HG02973 (cell line): ENCODE data around the gene IRGQ.
"Not testable (repeated sequence)": the region's sequence is repeated elsewhere in the genome, so short reads cannot be mapped to it uniquely, and the experiment has no call there.

ENCODE experiments used
- ATAC-seq: cut with Tn5 transposase; IDR thresholded peaks from one replicate; pipeline ENCODE4 v1.9.1; 2021; ENCODE audit warnings: moderate library complexity; ENCODE audit not compliant: unreplicated experiment

Gene IRGQ

DNA sequence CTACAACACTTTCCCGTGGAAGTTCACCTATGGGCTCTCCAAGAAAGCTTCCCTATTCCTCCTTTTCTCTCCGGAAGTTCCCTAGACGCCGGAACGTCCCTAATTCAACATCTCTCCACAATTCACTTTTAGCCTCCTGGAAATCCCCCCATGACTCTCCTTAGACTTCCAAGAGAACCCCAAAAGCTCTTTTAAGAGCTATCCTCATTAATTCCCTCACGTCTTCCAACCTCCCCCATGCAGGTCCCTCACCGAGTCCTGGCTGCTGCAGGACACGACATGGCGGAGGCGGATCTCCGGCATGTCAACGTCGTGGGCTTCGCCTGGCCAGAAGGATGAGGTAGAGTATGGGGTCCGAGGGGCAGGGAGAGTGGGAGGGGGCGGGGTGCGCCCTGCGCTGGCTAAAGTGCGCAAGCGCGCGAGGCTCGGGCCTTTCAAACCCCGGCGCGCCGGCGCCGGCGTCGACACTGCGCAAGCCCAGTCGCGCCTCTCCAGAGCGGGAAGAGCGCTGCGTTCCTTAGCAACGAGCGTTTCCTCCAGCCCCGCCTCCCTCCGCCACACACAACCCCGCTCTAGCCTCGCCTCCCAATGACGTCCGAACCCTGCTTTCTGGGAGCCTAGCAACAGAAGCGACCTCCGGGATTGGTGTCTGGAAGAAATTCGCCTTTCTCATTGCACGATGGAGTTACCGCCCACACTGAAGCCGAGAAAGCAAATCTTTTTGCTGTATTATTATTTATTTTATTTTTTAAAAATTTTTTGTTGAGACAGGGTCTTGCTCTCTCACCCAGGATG lies 20.6 kb downstream of the IRGQ start, which contains the start of the genes PINLYP and XRCC1:
Gene PINLYP, plus strand, starts transcription at position 646 of the 795 bp plus-strand sequence. CDS start 1,391 bp downstream, outside the sequence.
Gene XRCC1, minus strand, starts transcription at position 372 of the 795 bp plus-strand sequence. Its CDS starts 69 bp downstream, at position 303.
- peak; percentile 94 for ATAC-seq

DNA sequence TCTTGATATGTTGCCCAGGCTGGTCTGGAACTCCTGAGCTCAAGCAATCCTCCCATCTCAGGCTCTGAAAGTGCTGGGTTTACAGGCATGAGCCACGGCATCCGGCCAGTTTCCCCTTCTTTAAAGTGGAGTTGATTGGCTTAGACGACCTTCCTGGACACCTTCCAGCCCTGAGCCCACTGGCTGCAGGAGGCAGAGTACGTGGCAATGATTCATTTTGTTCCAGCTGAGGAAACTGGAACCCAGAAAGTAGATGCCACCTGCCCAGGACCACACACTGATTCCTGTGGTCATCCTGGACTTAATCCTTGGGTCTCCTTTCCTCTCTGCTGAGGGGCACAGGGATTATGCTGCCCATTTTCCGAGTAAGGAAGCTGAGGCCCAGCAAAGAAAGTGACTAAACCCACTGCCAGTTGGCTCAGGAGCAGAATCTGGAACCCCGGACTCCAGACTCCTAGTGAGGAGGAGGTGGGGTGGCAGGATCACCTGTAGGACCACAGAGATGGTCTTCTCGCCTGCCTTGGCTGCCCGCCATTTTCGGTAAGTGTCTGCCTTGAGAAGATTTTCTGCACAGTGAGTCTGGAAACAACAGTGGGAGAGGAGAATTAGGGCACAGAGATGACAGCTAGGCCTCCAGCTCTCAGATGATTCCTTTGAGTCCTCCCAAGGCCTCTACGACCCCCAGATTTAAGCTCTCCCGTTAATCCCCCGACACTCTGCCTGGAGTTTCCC lies 21.3 kb downstream of the IRGQ start:
- no peak for ATAC-seq

DNA sequence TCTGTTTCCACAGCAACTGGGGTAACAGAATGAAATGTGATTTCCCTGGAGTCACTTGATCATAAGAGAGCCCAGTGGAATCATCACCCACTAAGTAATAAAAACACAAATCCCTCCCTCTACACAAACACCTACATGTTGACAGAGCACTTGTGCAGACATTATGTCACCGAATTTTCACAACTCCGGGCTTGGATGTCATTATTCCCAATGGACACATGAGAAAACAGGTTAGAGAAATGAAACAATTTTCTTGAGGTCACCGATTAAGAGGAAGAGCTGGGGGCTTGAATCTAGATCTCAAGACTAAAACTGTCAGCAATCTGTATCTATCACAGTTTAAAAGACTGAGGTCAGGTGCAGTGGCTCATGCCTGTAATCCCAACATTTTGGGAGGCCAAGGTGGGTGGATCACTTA lies 23.8 kb downstream of the IRGQ start:
- no peak for ATAC-seq

GRCh38 chr19:43570174-43570791 lies 25.7 kb downstream of the IRGQ start:
- no peak for ATAC-seq

DNA sequence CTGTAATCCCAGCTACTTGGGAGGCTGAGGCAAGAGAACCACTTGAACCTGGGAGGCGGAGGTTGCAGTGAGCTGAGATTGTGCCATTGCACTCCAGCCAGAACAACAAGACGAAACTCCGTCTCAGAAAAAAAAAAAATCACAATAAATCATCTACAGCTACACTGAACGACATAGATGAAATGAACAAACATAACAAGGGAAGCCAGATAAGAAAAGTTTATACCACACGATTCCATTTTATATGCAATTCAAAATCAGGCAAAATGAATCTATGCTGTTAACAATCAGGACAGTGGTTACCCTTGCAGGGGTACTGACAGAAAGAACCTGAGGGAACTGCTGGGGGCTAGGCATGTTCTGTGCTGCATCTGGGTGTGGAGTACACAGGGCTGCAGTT lies 26.3 kb downstream of the IRGQ start:
- no peak for ATAC-seq

DNA sequence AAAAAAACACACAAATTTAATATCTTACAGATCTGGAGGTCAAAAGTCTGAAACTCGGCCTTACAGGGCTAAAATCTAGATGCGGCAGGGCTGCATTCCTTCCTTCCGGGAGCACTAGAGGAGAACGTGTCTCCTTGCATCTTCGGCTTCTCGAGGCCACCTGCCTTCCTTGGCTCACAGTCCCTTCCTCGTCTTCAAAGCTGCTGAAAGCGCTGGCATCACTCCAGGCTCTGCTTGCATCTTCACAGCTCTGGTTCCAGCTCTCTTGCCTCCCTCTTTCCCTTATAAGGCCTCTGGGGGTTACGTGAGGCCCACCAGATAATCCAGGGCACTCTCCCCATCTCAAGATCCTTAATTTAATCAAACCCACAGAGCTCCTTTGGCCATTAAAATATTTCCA lies 31.1 kb downstream of the IRGQ start:
- no peak for ATAC-seq

GRCh38 chr19:43563816-43564457 lies 32.0 kb downstream of the IRGQ start:
- no peak for ATAC-seq

DNA sequence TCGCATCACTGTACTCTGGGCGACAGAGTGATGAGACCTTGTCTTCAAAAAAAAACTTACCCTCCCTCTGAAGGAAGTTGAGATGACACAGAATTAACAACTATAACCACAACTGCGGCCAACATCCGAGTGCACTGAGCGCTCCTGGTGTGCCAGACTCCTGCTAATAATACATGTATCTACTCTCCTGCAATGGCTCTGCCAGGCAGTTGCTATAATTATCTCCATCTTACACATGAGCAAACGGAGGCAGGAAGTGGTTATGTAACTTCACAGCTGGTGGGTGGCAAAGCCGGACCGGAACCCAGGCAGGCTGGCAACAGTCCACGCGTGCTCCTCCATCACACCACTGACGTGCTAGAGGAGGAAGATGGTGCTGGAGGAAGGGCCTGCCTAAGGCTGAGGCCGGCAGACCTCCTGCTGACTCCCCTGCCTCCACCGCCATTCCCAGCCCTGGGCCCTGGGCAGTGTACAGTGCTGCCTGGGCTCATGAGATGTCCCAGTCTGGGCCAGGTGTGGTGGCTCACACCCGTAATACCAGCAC lies 33.2 kb downstream of the IRGQ start:
- ATAC-seq: peak; percentile 60

GRCh38 chr19:43562226-43562697 lies 33.7 kb downstream of the IRGQ start:
- no peak for ATAC-seq

DNA sequence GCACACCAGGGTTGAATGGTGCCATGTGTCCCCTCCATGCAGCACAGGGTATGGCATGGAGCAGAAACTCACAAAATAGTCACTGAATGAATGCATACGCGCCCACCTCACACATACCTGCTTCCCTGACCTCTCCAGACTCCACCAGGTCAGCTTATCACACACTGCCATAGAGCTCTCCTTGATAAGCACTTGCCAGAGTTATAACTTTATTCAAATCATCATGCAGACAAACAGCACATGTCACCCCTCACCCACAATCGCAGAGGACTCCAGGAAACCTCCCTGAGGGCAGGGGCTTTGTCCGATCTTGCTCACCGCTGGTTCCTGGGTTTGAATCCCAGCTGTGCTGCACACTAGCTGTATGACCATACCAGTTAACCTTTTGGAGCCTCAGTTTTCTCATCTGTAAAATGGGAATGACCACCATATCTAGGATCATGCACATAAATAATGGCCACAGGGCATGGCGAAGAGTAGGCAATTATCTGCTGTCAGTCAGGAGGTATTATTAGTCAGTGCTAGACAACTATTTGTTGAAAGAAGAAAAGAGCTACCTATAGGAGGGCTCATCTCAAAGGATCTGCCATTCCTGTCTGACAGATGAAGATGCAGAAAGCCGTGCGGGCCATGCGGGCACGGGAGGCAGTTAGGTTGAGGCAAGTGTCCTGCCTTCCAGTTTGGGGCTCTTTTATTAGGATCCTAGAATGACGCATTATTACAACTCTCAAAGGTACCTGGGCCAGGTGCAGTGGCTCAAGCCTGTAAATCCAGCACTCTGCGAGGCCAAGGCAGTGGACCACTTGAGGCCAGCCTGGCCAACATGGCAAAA lies 34.6 kb downstream of the IRGQ start:
- ATAC-seq: no peak

GRCh38 chr19:43560687-43561086 lies 35.2 kb downstream of the IRGQ start:
- no peak for ATAC-seq

DNA sequence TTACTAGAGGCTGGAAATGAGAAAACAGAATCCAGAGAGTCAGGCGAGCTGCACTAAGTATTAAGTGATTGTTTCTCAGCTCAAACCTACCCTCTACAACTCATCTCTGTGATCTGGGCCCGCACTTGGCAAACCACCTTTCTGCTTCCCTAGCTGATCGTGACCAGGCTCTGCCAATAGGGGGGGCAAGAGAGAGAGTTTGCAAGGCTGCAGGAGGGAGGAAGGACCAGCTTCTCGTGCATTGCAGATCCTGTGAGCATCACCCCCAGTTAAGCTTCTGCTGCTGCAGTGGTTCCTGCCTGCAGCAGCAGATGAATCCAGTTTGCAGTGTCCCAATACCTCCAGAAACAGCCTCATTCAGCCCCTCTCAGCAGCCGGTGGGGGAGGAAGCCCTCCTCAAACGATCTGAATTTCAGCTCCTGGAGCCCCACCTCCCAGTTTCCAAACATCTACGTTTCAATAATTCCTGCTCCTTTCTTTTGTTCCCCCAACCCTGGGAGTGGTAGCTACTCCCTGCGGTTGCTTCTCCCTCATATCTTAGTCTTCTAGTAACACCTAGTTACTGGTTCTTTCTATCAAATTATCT lies 40.7 kb downstream of the IRGQ start:
- no peak for ATAC-seq

- ATAC-seq: no peak
Measured at GRCh38 chr19:43554317-43554895, 41.5 kb downstream of the IRGQ start.

DNA sequence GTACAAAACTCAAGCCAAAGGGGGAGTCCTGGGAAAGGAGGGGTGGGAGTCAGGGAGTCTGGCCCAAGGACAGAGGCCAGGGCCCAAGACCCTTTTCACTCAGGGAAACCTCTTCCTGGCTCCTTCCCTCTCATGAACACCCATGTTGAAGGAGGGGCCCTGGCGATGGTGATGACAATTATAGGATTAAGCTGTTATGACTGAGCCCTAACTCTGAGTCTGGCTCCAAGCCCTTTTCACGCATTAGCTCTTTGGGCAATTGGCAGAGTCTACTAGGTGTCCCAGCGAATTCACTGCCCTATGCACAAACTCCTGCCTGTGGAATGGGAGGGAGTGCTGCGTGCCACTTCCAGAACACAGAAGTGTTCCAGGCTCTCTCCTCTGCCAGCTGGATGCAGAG lies 42.3 kb downstream of the IRGQ start:
- no peak for ATAC-seq

DNA sequence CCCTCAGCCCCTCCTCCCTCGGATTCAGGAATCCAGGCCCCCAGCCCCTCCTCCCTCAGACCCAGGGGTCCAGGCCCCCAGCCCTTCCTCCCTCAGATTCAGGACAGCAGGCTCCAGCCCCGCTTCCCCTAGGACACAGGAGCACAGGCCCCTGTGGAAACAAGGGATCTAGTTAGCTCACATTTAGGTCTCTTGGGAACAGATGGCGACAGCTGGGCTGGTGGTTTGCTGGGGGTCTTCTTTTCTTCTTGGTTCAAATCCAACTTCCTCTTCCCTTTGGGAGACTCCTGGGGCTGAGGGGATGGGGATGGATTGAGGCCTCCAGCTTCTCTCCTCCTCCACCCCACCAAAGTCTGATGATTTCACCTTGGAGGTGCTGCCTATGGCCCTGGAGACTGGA lies 43.3 kb downstream of the IRGQ start:
- no peak for ATAC-seq

- ATAC-seq: no peak
Measured at GRCh38 chr19:43552198-43552450, 43.8 kb downstream of the IRGQ start.

DNA sequence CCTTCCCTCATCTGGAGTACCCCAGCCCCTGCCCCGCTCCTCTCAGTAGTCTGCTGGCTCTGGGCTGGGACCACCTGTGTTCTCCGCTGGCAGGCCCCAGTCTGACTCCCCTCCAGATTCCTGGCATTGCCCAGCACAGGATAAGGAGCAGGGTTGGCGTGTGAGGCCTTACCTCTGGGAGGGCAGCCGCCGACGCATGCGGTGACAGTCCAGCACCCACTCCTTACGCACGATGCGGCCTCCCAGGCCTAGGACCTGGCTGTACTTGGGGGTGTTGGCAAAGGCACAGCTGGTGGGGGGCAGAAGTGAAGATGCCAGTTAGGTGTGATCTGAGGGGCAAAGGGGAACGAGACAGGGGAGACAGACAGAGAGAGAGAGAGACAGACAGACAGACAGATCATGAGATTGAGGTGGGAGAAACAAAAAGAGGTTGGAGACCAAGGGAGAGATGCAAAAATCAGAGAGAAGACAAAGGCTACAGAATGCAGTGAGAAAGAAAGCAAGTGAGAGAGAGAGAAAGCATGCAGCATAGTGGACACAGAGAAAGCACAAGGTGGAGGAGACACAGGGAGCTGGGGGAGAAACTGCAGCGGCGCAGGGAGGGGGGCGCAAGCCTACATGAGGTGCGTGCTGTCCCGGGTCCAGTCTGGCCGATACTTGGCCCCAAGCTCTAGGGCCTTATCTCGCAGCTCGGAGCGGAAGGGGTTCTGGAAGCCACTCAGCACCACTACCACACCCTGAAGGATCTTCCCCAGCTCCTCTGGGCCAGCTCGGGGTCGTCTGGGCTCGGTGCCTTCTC lies 44.3 kb downstream of the IRGQ start:
- no peak for ATAC-seq

DNA sequence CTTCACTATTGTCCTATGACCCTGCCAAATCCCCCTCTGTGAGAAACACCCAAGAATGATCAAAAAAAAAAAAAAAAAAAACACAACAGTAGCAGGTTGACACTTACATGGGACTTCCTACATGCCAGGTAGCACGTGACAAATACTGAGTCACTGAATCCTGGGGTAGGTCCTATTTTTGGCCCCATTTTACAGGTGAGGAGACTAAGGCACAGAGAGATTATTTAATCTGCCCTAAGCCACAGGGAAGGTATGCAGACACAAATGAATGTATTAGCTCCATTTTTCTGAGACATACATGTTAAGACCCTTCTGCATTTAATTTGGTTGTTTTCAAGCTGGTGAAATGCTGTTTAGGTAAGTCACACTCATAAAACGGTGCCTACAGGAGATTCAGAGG lies 47.2 kb downstream of the IRGQ start:
- no peak for ATAC-seq

DNA sequence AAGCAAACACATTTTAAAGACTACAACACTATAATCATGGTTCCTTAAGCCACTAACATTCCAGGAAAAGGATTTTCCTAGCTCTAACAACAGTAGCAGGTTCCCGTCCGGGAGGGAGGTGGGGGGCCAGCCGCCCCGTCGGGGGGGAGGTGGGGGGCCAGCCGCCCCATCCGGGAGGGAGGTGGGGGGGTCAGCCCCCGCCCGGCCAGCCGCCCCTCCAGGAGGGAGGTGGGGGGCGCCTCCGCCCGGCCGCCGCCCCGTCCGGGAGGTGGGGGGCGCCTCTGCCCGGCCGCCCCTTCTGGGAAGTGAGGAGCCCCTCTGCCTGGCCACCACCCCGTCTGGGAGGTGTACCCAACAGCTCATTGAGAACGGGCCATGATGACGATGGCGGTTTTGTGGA lies 48.0 kb downstream of the IRGQ start:
- ATAC-seq: not testable (repeated sequence)
